ENCODE data around the gene IL2RA.
A peak's percentile ranks its signal among the peaks of the same experiment; 100 is the strongest.
"Not testable (repeated sequence)": the region's sequence is repeated elsewhere in the genome, so short reads cannot be mapped to it uniquely, and the experiment has no call there.

IL2RA gene

DNA sequence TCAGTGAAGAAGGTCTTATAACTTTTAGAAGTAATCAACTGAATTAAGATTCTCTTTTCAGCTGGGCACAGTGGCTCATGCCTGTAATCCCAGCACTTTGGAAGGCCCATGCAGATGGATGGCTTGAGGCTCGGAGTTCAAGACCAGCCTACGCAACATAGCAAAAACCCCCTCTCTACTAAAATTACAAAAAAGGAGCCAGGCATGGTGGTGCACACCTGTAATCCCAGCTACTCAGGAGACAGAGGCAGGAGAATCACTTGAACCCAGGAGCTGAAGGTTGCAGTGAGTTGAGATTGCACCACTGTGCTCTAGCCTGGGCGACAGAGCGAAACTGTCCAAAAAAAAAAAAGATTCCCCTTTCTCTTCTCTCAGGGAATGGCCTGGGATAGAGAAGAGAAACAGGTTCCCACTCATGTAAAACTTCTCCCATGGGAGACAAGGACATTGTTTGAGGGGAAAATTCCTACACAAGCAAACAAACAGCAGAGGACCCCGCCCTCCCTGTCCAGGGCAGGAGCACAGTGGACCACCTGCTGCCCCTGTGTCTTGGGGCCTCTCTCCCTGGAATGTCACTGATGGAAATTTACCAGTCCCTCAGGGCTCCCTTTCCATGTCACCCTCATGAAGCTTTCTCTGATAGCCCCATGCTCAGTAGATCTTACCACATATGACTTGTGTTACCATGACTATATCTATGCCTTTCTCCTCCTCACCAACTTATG, 5.6 kb downstream of the IL2RA start:
- DNase-seq: no peak

DNA sequence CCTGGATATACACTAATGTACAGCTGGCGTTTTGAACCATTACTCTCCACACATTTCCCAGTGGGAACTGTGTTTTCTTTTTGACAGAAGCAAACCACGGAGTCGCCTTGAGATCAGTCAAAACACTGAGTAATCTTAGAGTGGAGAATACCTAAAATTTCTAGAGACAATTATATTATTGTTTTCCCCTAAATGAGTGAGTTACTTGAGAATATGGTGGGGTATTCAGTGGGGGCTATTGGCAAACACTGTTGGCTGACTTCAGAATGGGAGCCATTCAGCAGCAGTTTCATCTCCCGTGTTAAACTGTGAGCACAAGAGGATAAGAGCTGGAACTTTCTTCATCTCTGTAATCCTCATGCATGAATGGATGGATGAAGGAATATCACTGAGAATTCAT, 6.2 kb downstream of the IL2RA start:
- no peak for DNase-seq

DNA sequence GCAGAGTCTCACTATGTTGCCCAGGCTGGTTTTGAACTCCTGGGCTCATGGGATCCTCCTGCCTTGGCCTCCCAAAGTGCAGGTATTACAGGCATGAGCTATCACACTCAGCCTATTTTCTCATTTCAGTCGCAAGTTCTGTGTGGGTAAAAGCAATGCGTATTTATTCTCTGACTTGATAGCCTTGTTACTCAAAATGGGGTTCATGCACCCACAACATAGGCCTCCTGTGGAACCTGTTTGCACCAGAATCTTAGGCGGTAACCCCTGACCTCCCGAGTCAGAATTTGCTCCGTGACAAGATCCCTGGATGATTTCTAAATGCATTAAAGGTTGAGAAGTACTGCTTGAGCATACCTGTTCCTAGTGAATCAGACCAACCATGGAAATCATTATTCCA, 7.3 kb downstream of the IL2RA start:
- no peak for DNase-seq

DNA sequence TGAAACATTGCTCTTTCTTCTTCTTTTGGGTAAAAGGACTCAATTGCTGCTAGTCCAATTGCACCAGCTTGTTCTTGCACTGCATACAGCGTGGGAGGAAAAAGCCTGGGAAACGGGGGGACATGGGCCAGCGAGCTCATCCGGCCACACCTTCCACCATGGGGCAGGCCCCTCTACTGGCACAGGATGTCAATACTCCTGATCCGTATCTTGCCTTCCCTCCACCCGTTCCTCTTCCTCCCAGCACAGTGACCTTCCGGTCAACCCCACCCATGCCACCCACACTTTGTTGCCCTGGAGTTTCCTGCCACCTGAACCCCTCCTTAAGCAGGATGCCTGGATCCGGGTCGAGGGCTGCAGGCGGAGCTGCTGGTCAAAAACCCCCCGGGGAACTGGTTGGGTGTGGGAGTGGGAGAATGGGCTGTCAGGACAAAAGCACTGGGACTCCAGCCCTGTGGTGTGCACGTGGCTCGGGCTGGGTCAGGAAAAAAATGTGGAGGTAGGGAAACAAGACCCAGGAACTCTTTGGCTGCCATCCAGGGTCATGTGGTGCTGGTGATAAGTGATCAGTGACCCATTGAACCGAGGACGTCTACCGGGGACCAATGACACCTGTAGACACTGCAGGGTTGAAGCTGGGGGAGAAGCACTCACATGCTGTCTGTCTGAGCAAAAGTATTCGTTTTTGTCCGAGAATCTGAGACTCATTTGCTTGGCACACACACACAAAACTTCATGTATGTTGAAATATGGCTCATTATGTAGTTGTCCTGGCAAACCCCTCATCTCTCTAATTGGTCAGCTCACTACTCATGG, 8.1 kb downstream of the IL2RA start:
- peak; percentile 97 for DNase-seq

DNA sequence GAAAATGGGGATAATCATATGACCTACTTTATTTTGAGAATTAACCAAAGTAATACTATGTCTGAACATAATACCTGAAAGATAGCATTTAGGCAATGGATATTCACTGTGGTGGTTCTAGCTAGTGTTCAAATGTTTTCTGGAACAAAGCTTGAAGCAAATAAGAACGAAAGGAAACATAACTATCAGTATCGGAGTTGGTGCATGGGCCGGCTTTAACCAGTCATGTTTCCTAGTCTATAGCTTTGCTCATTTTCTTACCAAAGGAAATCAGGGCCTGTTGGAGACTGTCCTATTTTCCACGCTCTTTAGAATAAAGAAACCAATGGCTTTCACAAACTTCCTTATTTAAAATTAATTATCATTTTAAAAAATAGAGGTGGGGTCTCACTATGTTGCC, 8.9 kb downstream of the IL2RA start:
- no peak for DNase-seq

DNA sequence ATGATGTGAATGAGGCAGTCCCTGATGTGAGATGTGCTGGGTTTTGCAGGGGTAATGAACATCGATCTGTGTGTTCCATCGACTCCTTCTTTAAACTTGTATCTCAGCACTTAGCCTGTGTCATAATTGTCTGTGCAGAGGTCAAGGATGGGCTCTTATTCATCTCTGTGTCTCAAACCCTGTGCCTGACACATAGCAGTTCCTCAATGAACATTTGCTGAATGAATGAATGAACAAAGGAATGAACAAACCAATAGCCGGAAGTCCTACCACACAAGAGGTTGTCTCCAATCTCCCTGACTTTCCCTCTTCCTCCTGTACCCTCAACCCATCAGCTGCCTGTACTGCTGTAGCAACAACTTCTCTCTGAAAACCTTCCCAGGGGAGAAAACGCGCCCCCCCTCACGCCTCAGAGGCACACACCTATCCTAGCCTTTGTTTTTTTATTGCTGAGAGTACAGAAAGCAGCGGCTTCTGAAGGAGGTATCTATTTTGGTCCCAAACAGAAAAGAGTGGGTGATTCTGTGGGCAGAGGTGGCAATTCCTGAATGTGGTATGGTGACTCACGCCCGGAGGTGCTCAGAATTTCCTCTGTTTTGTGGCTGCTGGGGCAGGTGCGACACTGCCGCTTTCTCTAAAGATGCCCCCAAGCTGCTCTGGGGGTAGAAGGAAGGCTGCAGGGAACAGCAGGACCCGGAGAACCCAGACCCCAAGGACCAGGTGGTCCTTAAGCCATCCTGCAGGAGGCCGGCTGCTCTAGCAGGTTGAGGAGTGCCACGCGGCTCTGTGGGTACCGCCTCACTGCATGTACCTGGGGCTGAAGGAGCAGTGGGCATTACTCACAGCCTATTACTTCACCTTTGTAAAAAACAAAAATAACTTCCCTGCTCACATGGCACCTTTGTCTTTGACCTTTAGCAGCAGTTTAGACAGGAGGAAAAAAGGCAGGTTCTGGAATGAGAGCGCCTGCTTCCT, 9.6 kb downstream of the IL2RA start:
- peak; percentile 13 for DNase-seq

DNA sequence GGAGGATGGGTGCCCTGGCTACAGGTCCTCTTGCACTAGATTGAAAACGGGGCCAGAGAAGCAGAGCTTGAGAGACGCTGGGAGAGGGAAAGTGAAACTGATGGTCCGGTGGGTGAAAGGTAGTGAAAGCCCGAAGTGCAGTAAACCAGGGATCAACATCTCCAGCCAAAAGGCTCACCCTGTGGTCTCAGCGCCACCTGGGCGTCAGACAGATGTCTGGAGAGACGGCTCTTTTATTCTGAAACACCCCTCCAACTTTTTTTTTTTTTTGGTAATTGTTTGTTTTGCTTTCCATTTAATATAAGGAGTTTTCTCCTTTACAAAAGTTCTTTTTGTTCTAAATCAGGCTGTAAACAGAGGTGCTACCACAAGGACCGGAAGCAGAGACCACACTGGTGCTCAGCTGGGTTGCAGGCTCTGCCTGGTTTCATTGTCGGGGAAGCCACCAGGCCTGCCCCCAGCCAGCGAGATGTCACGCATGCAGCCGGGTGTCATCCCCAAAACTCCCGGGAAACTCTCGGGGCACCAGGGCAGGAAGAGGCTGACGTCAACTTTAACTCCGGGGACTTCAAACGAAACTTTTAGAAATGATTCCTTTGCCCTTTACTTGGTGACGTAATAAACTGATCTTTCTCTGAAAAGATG, 11.2 kb downstream of the IL2RA start:
- peak; percentile 35 for DNase-seq

DNA sequence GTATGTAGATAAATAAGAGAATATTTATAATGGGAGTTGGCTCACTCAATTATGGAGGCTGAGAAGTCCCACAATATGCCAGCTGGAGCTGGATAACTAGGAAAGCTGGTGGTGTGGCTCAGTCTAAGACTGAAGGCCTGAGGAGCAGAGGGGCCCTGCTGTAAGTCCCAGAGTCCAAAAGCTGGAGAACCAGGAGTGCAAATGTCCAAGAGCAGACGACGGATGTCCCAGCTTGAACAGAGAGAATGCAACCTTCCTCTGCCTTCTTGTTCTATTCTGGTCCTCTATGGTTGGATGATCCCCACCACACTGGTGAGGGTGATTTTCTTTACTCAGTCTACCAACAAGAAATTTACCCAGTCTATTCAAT, 13.2 kb downstream of the IL2RA start:
- no peak for DNase-seq

DNA sequence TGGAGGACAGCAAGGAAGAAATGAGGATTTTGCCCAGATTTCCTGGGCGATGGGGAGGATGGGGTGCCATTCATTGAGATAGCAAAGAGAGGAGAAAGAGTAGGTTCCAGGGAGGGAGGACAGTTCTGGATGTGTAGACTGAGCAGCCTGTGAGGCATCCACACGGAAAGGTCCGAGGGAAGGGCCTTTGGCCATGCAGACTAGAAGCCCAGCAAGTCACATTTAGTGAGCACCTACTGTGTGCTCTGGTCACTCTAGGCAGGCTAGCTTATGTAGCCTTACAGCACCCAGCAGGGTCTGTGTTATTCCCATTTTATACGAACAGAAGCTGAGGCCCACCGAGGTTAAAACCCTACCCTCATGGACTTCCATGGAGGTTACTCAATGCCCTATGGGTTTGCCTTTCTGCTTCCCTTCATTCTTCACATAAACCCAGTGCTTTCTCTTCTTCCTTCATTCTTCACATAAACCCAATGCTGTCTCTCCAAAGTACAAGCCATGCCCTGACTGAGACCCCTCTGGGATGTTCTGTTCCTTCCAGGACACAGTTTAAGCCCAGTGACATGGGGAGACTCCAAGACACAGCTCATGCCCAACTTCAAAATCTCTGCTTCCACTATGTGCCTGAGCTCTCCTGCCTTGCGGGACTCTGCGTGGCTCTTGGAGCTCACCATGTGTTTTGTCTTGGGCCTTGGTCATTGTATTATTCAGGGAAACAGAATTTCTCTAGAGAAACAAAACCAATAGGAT, 13.7 kb downstream of the IL2RA start:
- no peak for DNase-seq

DNA sequence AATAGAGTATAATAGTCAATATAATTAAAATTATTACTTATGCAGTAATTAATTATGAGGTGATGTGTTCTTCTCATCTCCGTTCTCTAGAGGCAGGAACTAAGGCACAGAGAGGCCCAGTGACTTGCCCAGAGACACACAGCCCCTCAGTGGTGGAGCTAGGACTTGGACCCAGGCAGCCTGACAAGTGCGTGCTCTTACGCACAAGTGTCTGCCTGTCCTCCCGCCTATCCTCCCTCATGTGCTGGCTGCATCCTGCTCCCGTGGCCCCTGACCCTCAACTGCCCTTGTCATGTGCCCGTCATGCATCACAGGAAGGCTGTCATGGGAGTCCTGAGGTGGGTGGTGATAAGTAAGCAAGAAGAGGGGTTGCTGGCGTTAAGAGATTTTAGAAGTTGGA, 14.3 kb downstream of the IL2RA start:
- DNase-seq: no peak

DNA sequence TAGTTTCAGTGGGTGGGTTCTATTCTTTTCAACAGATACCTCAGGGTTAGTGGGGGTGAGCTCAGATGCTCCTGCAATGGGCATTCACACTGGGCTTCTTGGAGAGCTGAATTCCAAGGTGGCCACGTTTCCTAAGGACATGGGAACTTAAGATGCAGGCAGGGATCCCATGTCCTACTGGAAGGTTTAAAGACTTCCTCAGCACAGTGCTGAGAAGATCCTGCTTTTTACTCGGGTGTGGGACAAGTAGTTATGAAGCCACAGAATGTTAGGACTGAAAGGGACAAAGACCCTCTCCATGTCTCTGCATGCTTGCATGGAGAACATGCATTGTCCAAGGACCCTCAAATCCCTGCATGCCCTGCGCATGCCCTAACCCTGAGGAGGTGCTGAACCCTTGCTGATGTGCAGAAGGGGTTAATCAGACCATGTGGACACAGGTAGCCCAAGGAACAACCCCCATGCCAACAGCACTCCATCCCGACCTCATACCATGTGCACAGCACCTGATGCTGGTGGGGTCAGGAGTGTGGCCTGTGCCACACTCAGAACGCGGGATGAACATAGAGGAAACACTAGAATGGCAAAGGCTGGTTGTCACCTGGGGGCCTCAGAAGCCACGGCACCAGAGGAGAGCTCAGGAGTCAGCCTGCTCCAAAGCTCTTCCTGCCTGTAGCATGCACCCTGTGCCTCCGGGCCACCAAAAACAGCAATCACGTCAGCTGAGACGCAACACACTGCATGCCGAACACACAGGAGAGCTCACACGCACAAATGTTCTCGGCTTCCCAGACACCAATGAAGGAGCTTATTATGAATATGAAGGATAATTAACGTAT, 15.2 kb downstream of the IL2RA start:
- no peak for DNase-seq

DNA sequence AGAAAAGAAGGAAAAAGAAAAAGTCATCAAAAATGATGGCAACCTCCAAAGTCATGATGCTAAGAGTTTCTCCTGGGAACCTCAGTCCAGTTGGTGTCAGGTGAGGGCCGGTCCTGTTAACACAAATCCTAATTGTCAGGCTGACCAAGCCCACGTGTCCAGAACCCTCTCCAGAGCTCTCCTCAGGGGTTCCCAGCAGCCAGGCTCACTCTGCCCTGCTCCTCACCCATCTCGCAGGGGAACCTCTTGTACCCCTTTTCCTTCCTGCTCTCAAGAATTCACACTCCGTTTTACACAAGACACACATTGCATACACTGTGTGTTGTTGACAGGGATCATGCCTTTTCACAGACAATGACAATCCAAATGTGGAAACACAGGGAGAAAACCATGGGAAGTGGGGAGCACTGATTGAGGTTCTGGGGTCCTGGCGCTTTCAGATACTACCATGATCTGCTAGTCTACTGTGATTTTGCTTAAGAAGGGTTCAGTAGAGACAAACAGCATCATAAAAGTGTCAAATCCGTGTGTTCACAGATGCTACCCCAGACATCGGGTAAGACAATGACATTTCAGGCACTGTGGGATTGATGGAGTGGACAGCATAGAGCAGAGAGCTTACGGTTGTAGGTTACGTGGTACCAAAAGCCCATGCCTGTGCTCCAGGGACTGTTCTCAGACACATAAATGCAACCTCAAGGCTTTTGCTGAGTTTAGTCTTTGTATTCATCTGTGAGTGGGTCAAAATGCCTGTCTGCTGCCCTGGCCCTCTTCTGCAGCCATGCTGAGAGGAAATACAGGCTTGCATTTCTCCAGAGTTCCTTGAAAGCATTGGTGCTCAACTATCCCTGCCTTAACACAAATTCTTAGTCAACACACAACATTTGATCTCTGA, 16.0 kb downstream of the IL2RA start:
- no peak for DNase-seq

DNA sequence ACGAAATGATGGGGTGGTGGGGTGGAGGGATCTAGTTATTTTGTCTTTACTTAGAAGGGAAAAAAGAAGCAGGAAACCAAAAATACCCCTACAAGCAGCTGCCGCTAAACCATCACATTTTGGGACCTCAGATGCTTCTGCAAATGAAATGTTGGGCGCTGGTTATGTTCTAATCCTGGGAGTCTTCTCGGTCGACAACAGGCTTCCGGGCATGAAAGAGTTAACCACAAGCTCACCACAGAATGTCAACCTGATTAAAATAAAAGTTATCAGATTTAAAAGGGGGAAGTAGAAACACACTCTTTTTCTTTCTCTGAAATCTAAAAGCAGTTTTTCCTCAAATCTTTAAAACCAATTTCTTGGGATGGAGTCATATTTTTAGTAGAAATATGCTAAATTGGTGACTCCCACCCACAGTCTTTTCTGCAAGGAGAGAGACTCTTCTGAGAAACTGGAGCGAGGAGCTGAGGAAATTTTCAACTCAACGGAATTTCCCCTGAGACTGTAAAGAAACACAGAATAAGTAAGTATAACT, 16.8 kb downstream of the IL2RA start:
- peak; percentile 52 for DNase-seq

DNA sequence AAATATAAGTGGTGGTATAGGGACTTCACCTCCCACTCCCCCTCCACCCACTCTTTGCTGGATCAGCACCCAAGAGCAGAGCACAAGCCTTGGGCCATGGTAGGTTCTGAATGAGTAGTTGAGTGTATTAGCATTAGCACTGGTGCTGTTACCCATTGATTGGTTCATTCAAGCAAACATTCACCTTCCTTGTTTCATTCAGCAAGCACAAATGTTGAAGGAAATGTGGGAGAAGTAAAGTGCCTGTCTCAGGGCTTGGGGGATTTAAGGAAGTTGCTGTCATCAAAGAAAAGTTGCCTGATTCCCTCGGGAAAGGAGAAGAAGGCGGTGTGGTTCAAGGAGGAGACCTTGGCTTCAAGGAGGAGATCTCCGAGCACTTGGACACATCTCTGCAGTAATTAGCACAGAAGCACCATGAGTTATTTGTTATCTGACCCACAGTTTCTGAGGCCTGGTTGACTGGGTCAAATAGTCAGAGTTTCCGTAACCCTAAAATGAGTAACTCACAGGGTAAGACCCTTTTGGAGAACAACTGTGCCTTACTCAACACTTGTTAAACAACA, 17.3 kb downstream of the IL2RA start:
- DNase-seq: no peak

DNA sequence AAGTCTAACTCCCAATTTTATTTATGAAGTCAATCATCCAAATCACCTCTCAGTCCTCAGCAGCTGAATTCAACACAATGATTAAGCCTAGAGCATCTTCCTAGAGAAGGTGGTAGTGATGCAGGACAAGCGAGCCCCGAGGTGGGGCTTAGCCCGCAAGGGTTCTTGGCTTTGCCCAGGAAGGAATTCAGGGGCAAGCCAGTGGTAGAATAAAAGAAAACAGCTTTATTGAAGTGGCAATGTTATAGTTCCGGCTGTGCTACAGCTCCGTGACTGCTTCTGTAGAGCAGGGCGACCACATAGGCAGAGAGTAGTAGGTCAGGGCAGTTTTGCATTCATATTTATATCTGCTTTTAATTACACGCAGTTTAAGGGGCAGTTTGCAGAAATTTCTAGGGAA, 18.1 kb downstream of the IL2RA start:
- DNase-seq: no peak

DNA sequence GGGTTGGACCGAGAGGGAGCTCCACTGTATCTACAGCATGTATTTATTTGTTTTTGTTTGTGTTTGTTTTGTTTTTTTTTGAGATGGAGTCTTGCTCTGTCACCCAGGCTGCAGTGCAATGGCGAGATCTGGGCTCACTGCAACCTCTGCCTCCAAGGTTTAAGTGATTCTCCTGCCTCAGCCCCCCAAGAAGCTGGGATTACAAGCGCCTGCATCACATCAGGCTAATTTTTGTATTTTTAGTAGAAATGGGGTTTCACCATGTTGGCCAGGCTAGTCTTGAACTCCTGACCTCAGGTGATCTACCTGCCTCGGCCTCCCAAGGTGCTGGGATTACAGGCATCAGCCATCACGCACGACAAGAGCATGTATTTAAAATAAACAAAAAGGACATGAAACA, 18.8 kb downstream of the IL2RA start:
- not testable (repeated sequence) for DNase-seq

DNA sequence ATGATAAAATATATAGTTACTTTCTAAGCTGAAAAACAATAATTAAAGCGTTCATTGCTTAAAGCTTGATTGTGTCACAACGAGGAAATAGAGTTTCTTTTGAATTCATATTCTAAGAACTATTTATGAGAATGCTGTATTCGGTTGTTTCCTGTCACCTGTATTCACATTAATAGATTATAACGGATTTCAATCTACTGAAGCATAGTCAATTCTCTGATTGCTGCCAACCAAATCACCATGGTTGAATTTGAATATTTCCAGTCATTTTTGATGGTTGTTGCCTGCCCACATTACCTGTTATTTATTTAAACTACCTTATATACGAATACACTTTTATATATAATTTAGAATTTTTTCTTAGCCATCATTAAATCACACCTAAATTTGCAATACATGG, 22.0 kb downstream of the IL2RA start:
- DNase-seq: no peak

DNA sequence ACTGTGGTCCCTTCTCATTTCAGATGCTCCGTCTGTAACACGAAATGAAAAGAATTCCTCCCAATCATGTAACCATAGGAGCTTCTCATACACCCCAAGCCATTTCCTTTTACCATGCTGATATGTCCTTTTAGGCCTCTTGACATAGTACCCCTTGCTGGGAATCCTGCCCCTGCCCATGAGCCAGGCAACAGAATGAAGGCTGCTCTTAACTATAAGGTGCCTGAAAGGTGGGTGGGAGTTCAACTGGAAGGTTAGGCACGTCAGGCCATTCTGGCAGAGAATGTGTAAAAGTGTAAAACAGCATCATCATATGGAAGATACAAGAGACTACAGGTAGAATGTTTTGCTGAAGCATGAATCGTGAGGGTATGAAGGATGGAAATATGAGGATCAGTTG, 22.5 kb downstream of the IL2RA start:
- no peak for DNase-seq

DNA sequence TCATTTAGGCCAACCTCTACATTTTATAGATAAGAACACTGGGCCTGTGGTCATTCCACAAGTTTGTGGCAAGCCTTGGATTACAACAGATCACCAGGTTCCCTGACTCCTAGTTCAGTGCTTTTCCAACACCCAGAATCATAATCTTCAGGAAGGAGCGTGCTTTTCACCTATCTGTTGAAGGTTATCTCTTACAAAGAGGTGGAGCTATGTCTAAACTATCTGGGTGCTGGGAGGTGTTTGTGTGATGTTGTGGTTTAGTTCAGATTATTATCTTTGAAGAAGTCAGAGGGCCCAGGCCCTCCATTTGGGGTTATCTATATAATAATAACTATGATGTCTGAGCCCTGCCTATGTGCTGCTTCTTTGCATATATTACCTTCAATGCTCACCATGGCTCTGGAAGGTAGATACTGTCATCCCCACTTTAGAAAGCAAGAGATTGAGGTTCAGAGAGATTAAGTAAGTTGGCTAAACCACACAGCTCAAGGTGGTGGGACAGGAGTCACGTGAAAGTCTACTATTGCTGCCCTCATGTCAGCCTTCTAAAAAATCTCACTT, 24.0 kb downstream of the IL2RA start:
- no peak for DNase-seq
